GM20000 (cell line): ENCODE measurements around the gene TRIOBP.

Source experiments
- DNase-seq: peaks from one replicate; pipeline ENCODE4 v3.0.0; 2012; ENCODE audit warnings: low spot score
- TF ChIP-seq, protein P1 (sequence below): IDR thresholded peaks from 2 replicates; pipeline ENCODE4 v1.5.1; 2012; ENCODE audit warnings: mild to moderate bottlenecking, control low read depth; ENCODE audit errors: extremely low read depth, missing control alignments

The TRIOBP gene

DNA sequence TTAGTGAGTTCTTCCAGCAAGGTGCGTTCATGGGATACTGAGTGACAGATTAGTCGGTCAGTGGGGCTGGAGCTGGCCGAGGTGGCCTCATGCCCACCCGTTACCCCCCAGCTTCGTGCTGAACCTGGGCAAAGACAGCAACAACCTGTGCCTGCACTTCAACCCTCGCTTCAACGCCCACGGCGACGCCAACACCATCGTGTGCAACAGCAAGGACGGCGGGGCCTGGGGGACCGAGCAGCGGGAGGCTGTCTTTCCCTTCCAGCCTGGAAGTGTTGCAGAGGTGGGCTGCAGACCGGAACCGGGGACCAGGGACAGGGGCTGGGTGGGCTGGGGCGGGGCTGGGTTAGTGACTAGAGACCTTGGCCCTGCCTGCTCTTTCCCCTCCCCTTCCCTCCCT, 18.5 kb upstream of the TRIOBP start:
- no peak for DNase-seq
- TF ChIP-seq, protein P1, sequence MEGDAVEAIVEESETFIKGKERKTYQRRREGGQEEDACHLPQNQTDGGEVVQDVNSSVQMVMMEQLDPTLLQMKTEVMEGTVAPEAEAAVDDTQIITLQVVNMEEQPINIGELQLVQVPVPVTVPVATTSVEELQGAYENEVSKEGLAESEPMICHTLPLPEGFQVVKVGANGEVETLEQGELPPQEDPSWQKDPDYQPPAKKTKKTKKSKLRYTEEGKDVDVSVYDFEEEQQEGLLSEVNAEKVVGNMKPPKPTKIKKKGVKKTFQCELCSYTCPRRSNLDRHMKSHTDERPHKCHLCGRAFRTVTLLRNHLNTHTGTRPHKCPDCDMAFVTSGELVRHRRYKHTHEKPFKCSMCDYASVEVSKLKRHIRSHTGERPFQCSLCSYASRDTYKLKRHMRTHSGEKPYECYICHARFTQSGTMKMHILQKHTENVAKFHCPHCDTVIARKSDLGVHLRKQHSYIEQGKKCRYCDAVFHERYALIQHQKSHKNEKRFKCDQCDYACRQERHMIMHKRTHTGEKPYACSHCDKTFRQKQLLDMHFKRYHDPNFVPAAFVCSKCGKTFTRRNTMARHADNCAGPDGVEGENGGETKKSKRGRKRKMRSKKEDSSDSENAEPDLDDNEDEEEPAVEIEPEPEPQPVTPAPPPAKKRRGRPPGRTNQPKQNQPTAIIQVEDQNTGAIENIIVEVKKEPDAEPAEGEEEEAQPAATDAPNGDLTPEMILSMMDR = no peak

DNA sequence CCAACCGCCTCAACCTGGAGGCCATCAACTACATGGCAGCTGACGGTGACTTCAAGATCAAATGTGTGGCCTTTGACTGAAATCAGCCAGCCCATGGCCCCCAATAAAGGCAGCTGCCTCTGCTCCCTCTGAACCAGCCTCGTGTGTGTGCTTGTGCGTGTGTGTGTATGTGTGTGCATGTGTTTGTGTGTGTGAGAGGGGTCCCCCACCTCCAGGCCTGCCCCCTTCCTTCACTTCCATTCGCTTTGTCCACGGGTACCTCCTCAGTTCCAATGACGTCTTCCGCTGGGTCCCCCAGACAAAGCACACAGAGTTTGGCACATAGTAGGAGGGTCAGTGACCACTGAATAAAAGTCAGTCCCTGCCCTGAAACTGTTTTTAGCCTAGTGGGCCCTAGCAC, 17.2 kb upstream of the TRIOBP start:
- no peak for DNase-seq
- TF ChIP-seq, protein P1 = no peak

DNA sequence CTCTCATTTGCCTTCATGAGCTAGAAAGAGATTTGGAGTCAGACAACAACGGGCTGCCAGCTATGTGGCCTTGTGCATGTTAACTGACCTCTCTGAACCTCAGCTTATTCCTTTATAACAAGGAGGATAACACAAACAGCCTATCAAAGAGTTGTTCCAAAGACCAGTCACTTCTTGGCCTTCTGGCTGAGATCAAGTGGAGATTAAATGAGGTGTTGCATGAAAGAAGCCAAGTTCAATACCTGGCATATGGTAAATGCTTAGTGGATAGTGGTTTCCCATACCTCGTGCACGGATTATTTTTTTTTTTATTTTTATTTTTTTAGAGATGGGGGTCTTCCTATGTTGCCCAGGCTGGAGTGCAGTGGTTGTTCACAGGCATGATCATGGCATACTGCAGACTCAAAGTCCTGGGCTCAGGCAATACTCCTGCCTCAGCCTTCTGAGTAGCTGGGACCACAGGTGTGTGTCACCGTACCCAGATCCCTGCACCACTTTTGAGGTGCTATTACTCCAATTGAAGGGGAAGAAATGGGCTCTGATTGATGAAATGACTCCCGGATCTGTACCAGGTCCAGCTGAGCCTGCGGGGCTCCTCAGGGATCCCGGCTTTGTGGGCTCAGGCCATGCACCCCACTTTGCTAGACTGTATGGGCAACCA, 16.5 kb upstream of the TRIOBP start:
- TF ChIP-seq, protein P1 = no peak
- no peak for DNase-seq

DNA sequence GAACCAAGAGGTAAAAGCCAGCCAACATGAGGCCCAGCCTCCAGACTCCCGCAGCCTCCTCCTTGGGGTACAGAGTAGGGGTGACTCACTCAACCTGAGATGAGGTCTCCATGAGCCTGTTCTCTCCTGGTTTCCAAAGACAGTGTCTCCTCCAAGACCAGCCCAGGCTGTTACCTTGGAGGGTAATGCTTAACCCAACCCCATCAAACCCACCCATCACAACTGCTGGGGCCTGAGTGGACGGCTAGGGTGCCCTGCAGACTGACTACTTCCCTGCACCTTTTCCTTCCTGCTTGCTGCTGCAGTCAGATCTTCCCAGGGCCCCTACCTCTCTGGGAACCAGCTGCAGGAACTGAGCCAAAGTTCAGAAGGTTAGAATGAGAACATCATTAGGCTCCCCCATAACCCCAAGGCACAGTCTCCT, 15.8 kb upstream of the TRIOBP start:
- TF ChIP-seq, protein P1 = no peak
- DNase-seq = no peak

DNA sequence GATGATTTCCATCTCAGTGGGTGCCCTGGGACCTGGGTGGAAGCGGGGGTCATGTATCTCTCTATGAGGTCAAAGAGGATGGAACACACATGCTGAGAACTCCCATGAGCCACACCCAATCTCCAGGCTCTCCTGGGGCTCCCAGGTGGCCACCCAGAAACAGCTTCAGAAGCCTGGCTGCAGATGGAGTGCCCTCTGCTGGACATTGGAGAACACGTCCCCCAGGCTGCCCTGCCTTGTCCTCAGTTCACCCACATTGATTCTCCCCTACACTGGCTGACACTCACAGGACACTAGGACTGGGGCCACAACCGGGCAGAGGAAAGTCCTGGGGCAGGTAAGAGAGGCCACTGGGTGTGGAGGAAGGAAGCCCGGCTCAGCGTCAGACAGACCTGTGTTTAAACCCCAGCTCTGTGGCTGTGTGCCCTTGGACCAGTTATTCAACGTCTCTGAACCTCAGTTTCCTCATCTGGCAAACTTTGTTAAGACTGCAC, 15.2 kb upstream of the TRIOBP start:
- peak; percentile 80 for DNase-seq
- TF ChIP-seq, protein P1 = peak; percentile 86

DNA sequence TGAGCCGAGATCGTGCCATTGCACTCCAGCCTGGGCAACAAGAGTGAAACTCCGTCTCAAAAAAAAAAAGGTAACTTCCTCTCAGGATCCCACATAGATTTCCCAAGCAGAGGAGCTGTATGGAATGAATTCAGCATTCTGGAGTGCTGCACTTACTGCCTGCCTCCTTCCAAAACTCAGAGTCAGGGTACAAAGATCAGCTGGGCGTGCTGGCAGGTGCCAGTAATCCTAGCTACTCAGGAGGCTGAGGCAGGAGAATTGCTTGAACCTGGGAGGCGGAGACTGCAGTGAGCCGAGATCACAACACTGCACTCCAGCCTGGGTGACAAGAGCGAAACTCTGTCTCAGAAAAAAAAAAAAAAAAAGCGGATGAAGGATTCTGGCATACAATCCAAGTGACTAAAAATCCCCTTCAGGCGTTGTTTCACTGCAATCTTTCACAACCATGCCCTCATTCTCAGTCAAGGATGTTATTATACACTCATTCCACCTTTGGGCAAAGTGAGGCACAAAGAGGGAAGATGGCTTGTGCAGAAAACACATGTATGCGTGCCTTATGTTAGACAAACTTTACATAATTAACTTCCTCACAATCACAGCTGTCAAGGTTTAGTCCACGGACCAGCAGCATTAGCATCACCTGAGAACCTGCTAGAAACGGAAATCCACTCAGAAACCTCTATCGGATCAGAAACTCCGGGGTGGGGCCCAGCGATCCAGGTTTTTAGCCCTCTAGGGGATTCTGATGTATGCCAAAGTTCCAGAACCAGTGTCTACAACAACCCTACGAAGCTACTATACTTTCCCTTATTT, 11.8 kb upstream of the TRIOBP start:
- DNase-seq = no peak
- TF ChIP-seq, protein P1 = no peak
